GM18511 (cell line): ENCODE results near the gene KLHL12.
"Not testable (repeated sequence)": the region's sequence is repeated elsewhere in the genome, so short reads cannot be mapped to it uniquely, and the experiment has no call there.

Source experiments
- ATAC-seq: cut with Tn5 transposase; IDR thresholded peaks from one replicate; pipeline ENCODE4 v1.9.1; 2021; ENCODE audit warnings: mild to moderate bottlenecking, moderate library complexity; ENCODE audit not compliant: unreplicated experiment

The KLHL12 gene

GRCh38 chr1:202952099-202952498 lies 25.1 kb upstream of the KLHL12 start:
- no peak for ATAC-seq

DNA sequence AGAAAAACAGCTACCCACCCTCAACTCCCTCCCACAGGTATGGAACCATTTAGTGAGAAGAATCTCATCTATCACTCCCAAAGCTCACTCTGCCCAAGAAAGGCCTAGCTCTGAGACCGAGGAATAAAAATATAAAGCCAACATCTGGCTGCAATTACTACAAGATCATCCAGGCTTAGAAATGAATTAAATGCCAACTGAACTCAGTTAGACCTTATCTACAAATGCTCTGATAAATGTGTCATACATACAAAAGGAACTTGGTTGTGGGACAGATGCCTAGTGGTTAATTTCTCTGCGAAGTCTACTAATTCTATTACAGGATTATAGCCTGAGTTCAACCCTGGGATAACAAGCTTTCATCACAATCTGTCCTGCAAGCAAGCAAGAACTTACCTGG lies 24.4 kb upstream of the KLHL12 start:
- ATAC-seq = no peak

GRCh38 chr1:202945483-202945882 lies 18.4 kb upstream of the KLHL12 start:
- no peak for ATAC-seq

GRCh38 chr1:202944438-202944921 lies 17.4 kb upstream of the KLHL12 start:
- ATAC-seq = no peak

GRCh38 chr1:202942426-202942825 lies 15.4 kb upstream of the KLHL12 start:
- no peak for ATAC-seq

DNA sequence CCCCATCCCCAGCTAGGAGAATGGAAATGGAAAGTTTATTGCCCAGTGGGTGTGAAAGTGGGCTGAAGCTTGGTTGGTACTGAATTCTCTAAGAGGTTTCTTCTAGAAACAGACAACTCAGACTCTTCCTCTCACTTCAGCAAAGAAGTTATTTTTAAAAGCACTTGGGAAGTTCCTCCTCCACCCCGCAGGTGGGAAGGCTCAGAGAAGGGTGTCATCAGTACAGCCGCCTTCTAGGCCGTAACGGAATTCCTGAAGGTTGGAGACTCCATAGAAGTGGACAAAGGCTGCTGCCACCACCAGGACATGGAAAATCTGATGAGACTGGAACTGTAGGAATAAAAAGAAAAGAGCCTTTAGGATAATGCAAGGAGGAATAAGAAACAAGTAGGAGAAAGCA lies 14.3 kb upstream of the KLHL12 start:
- ATAC-seq = no peak

GRCh38 chr1:202940561-202940960 lies 13.5 kb upstream of the KLHL12 start:
- ATAC-seq = no peak

DNA sequence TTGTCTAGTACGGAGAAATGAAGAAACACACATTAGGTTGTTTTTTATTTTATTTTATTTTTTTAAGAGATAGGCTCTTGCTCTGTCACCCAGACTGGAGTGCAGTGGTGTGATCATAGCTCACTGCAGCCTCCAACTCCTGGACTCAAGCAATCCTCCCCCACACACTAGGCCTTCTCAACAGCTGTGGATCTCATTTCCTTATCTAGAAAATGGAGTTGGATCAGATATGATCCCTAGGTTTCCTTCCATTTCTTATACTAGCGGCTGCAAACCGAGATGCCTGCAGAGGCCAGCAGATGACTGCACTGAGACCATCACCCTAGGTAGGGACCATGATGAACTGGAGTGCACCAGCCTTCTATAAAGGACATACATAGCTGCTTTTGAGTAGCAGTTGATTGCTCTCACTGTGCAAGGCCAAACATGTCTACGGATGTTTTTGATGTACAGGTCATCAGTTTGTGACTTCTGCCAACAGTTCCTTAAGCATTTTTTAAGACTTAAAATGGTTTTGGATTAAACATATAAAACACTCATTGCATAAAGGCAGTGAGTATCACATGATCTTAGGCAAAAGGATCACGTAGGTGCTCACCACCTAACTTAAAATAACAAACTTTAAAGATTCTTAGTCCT lies 11.4 kb upstream of the KLHL12 start:
- no peak for ATAC-seq

DNA sequence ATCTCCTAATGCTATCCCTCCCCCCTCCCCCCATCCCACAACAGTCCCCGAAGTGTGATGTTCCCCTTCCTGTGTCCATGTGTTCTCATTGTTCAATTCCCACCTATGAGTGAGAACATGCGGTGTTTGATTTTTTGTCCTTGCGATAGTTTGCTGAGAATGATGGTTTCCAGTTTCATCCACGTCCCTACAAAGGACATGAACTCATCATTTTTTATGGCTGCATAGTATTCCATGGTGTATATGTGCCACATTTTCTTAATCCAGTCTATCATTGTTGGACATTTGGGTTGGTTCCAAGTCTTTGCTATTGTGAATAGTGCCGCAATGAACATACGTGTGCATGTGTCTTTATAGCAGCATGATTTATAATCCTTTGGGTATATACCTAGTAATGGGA lies 9.4 kb upstream of the KLHL12 start:
- ATAC-seq = not testable (repeated sequence)

GRCh38 chr1:202935844-202936243 lies 8.8 kb upstream of the KLHL12 start:
- ATAC-seq = no peak

DNA sequence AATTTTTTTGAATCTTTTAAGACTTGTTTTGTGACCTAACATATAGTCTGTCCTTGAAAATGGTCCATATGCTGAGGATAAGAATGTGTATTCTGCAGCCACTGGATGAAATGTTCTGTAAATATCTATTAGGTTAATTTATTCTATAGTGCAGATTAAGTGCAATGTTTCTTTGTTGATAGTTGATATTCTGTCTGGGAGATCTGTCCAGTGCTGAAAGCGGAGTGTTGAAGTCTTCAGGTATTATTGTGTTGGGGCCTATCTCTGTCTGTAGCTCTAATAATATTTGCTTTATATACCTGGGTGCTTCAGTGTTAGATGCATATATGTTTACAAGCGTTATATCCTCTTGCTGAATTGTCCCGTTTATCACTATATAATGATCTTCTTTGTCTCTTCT lies 7.7 kb upstream of the KLHL12 start:
- ATAC-seq = no peak

DNA sequence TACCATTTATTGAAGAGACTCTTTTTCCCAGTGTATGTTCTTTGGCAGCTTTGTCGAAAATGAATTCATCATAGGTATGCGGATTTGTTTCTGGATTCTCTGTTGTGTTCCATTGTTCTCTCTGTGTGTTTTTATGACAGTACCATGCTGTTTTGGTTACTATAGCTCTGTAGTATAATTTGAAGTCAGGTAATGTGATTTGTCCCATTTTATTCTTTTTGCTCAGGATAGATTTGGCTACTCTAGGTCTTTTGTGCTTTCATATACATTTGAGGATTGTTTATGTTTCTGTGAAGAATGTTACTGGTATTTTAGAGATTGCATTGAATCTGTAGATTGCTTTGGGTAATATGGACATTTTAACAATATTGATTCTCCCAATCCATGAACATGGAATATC lies 5.4 kb upstream of the KLHL12 start:
- no peak for ATAC-seq

GRCh38 chr1:202923533-202923932 lies 3.5 kb downstream of the KLHL12 start:
- ATAC-seq = no peak

DNA sequence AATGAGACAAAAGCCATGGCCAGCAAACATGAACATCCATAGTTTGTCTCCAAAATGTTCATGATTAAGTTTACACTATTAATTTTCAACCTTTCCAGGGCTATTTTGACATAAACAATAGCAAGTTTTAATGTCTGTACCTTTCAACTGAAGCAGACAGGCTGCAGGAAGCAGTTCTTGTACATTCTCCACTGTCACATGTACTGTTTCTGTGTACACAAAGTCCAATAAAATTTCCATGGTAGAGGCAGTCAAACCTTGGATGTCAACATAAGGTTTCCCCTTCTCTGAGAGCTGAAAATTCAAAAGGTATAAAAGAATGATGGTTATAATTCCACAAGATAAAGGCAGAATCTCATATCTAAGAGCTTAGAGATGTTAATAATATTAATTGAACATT lies 7.4 kb downstream of the KLHL12 start:
- ATAC-seq = no peak

- no peak for ATAC-seq
These were observed 11.9 kb downstream of the KLHL12 start for GRCh38 chr1:202915146-202915545.

GRCh38 chr1:202912476-202912875 lies 14.6 kb downstream of the KLHL12 start:
- not testable (repeated sequence) for ATAC-seq

GRCh38 chr1:202909494-202909893 lies 17.5 kb downstream of the KLHL12 start:
- no peak for ATAC-seq

DNA sequence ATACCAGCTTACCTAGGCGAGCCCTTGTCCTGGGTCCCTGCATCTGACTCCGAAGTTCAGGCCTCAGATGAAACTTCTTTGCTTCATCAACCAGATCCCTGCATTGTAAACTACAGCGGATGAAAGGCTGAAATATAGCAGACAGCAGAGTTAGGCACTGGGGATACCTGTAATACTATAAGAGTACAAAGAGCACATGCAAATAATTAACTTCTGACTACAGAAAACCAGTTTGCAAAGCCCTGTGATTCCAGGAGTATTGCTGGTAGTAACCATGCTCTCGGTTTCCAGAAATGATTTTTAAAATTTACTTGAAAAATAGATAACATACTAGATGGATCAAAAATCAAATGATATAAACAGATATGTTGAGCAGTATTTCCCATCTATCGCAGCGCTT lies 18.0 kb downstream of the KLHL12 start:
- ATAC-seq = no peak

GRCh38 chr1:202905331-202905730 lies 21.7 kb downstream of the KLHL12 start:
- no peak for ATAC-seq

DNA sequence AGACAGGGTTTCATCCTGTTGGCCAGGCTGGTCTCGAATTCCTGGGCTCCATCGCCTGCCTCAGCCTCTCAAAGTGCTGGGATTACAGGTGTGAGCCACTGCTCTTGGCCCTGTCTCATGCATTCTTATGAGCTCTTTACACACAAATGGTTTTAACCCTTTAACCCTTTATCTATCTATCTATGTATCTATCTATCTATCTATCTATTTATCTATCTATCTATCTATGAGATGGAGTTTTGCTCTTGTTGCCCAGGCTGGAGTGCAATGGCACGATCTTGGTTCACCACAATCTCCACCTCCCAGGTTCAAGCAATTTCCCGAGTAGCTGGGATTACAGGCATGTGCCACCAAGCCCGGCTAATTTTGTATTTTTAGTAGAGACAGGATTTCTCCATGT lies 23.2 kb downstream of the KLHL12 start:
- not testable (repeated sequence) for ATAC-seq

DNA sequence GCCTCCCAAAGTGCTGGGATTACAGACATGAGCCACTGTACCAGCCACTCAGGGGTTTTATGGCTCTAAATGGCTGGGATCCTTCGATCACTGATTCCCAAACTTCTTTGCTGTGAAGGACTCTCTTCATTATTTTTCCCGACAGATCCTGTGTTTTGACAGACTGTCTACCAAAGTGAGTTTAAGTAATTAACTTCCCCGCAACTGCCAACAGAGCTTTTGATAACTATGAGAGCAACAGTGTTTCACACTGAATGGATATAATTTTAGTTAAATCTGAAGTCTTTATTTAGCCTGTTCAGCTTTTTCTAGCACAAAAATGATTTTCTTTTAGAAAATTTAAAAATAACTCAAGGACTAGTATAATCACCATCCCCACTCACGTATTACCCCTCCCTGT lies 25.5 kb downstream of the KLHL12 start:
- no peak for ATAC-seq

DNA sequence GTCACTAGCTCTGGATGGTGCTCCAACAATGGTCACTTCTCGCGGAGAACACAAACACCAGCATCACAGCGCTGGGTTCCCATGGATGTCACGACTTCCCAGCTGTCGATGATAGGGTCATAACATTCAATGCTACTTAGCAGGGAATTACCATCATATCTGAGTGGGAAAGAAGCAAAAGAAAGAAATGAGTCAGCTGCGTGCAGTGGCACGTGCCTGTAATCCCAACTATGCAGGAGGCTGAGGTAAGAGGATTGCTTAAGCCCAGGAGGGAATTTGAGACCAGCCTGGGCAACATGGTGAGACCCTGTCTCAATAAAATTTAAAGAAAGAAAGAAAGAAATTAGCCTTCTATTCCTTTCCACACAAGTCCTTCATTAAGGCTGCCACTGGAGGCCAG lies 34.5 kb downstream of the KLHL12 start:
- ATAC-seq = no peak

DNA sequence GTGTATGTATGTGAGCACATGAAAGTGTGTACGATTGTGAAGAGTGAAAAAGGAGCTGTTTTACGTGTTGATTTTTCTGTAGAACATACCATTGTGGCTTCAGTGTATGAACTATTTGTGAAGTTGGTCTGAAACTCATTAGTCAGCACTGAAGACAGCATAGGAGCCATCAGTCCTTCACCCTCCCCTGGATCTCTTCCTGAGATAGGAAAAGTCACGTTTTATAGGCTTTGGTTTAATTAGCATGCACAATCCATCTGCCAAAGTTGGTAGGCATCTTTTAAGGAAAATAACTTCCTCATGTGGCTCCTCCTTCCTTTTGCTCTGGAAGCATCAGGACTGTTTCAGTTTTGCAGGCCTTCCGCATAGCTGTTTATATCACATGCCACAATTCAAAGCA lies 36.6 kb downstream of the KLHL12 start:
- no peak for ATAC-seq
